ENCODE results near the gene SRPK3.
"Not testable (repeated sequence)": the region's sequence is repeated elsewhere in the genome, so short reads cannot be mapped to it uniquely, and the experiment has no call there.

SRPK3 gene

GRCh38 chrX:153814591-153815315, 33.9 kb downstream of the SRPK3 start:
- peak; percentile 22 for DNase-seq

- peak; percentile 1 for DNase-seq
Observed at GRCh38 chrX:153816831-153817690, 36.2 kb downstream of the SRPK3 start.

- not testable (repeated sequence) for DNase-seq
Observed at GRCh38 chrX:153818064-153818463, 37.2 kb downstream of the SRPK3 start.

GRCh38 chrX:153818571-153819383, 37.9 kb downstream of the SRPK3 start:
- peak; percentile 1 for DNase-seq

GRCh38 chrX:153819384-153820040, 38.7 kb downstream of the SRPK3 start:
- DNase-seq: no peak

GRCh38 chrX:153820601-153821000, 39.8 kb downstream of the SRPK3 start:
- no peak for DNase-seq

- no peak for DNase-seq
Observed at GRCh38 chrX:153821066-153821465, 40.2 kb downstream of the SRPK3 start.

- DNase-seq: no peak
Observed at GRCh38 chrX:153824348-153824747, 43.5 kb downstream of the SRPK3 start.

- no peak for DNase-seq
Observed at GRCh38 chrX:153825042-153825441, 44.2 kb downstream of the SRPK3 start.

- DNase-seq: no peak
Observed at GRCh38 chrX:153827016-153827415, 46.2 kb downstream of the SRPK3 start.

GRCh38 chrX:153827903-153828302, 47.1 kb downstream of the SRPK3 start:
- no peak for DNase-seq

GRCh38 chrX:153828308-153828707, 47.5 kb downstream of the SRPK3 start:
- no peak for DNase-seq

- no peak for DNase-seq
Observed at GRCh38 chrX:153828723-153829548, 48.1 kb downstream of the SRPK3 start.

- no peak for DNase-seq
Observed at GRCh38 chrX:153829549-153829798, 48.6 kb downstream of the SRPK3 start.

GRCh38 chrX:153829799-153830639, 49.2 kb downstream of the SRPK3 start, which contains the start of gene PDZD4:
TSS of gene PDZD4 (minus strand) at chrX:153830544. CDS start at chrX:153830298, 246 bp downstream.
- no peak for DNase-seq

GRCh38 chrX:153830640-153831428, 50.0 kb downstream of the SRPK3 start:
- no peak for DNase-seq

- peak; percentile 63 for DNase-seq
Observed at GRCh38 chrX:153831429-153832150, 50.7 kb downstream of the SRPK3 start.

GRCh38 chrX:153832728-153833127, 51.9 kb downstream of the SRPK3 start:
- no peak for DNase-seq
